GM19035 (cell line): Measurements from ENCODE around the gene CCNJL.

Experiments
- ATAC-seq: cut with Tn5 transposase; IDR thresholded peaks from one replicate; pipeline ENCODE4 v1.9.1; 2021; ENCODE audit not compliant: unreplicated experiment

CCNJL gene

DNA sequence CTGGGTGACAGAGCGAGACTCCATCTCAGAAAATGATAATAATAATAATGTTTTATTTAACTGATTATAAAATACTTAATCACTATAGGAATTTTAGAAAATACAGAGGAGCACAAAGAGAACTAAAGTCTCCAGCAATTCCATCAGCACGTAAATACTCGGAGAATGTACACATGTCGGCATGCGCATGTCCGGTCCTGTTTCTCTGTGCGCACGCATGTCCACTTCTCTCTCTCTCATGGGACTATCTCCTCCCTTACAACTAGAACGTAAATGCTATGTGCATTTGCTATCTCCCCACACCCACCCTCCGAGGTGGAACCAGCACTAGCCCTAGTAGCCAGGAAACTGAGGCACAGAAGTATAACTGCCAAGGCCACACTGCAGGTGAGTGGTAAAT, 19.0 kb downstream of the CCNJL start:
- no peak for ATAC-seq

DNA sequence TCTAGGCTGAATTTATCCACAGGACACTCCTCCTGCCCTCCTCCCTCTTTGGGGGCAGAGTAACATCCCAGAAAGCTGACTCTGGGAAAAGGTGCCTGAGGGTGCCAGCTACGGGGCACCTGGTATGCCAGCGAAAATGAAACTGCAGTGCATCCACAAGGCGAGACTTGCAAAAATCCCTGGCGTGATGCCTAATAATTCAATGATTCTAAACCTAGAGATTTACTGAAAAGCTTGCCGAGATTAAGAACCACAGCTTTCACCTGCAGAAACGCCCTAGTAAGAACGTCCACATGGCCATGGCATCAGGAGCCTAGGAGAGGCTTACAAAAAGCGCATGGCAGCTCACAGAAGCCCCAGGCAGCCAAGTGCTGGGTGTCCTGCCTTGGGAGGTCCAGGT, 20.9 kb downstream of the CCNJL start:
- ATAC-seq, result no peak

- no peak for ATAC-seq
Observed at GRCh38 chr5:160290751-160291150, 21.6 kb downstream of the CCNJL start.

DNA sequence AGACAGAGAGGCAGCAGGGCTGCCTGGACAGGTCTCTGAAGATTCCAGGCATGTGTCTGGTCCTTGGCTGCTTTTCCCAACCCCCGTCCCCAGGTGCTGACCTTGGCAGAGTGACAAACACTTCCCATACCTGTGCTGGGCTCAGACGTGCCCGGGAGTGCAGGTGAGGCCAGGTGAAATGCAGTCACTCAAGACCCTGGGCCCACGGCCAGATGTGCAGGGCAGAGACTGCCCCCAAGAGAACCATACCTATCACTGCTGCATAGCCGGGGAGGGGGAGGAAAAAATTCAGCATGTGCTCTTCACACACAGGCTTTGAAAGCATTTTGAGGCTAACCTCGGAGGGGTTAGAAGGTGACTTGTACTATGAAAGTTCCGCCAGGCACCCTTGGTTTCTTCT, 22.6 kb downstream of the CCNJL start:
- ATAC-seq, result no peak

- ATAC-seq, result no peak
Observed at GRCh38 chr5:160289356-160289651, 23.1 kb downstream of the CCNJL start.

- ATAC-seq, result no peak
Observed at GRCh38 chr5:160287378-160288051, 24.8 kb downstream of the CCNJL start.

DNA sequence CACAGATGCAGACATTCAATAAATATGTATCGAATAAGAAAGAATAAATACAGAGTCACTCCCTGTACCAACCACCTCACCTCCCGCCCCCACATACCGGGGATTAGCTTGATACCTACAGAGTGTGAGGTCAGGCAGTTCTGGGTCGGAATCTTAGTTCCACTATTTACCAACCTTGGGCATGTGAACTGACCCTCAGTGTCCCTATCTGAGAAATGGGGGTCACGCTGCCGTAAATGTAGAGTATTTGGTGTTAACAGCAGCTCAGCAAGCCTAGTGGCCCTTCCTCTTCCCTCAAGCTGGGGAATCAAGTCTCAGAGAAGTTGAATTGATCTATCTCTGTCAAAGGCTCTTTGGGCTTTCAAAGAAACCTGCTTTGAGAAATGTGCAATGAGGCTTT, 25.4 kb downstream of the CCNJL start:
- no peak for ATAC-seq

DNA sequence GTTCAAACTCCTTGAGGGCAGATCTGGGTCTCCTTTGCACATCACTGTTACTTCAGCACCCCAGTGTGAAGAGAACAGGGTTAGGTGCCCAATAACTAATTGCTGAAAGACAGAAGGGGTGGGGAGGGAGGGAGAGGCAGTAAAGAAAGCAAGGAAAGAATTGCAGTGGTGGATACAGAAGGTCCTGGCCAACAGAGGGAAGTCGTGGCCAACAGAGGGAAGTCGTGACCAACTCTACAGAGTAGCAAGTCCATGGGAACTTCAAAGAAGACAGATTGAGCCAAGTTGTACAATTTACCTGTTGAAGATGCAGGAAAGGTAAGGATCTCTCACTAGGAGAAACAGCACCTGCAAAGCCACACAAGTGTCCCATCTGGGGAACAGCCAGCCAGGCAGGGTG, 27.0 kb downstream of the CCNJL start:
- no peak for ATAC-seq

DNA sequence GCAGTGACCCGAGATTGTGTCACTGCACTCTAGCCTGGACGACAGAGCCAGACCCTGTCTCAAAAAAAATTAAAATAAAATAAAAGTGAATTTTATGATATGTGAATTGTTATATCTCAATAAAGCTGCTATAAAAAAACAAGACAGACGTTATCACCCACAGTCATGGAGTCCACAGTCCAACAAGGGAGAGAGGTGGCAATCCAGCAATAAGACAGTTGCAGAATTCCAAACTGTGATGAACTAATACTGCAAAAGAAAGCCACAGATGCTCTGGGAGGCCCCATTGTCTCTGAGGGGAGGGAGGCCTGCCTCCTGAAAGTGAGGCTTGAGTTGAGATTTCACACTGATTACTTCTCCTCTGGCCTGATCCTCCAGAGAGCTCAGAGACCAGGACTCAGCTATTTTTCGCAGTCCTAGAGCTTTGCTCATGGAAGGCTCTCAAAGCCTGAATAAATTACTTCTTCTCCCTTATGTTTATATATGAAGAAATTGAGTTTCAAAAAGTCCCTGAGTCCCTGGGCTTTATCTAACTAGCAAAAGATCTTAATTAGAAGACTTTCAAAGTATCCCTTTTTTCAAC, 28.0 kb downstream of the CCNJL start:
- ATAC-seq, result no peak

GRCh38 chr5:160281275-160281674, 31.1 kb downstream of the CCNJL start:
- no peak for ATAC-seq

GRCh38 chr5:160280384-160281095, 31.8 kb downstream of the CCNJL start:
- no peak for ATAC-seq

DNA sequence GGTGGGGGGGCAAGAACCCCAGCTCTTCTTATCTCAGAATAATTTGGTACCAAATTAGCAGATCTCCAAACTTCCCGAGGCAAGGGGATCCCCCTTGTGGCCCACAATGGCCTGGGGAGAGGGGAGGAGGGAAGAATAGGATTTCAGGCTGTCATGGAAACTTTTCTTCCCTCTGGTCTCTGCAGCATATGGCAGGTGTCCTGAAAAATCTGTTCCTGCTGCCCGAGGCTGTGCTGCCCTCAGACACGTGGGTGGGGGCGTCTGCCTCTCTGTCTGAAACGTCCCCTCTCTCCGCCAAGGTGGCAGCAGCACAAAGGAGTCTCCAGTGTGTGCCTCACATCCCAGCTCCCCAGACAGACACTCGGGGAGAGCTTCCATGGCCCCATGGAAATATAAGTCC, 34.0 kb downstream of the CCNJL start:
- no peak for ATAC-seq

DNA sequence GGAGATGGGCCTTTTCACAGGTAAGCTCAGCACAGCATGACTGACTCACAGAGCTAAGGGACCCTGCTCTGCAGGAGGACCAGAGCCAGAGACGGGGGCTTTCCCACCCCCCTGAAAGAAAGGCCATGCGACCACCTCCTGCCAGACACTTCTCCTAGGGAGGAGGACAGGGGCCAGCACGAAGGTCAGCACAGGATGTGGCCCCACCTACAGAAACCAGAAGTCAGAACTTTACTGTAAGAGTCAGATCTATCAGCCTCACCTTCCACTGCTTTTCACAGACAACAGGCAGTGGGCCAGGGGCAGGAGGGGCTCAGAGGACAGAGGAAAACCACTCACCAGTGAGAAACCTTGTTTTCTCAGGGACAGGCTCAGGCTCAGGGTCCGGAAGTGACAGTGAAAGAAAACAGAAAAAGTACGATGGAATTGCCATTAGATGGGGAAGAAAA, 37.9 kb downstream of the CCNJL start:
- no peak for ATAC-seq

DNA sequence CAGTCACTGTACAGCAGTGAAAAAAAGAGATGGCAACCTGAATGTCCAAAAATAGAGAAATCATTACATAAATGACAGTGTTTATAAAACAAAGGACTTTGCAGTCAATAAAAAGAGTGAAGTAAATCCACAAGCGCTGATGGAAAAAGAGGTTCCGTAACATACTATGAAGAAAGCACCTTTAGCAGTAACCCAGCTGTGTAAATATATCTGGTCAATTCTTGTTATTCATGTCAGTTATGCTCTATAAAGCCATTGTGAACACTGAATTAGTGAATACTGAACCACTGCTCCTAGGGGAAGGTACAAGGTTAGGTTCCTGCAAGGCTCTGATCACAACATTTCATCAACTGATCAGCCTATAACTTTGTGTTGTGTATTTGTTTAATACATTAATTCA, 39.5 kb downstream of the CCNJL start:
- ATAC-seq, result no peak

DNA sequence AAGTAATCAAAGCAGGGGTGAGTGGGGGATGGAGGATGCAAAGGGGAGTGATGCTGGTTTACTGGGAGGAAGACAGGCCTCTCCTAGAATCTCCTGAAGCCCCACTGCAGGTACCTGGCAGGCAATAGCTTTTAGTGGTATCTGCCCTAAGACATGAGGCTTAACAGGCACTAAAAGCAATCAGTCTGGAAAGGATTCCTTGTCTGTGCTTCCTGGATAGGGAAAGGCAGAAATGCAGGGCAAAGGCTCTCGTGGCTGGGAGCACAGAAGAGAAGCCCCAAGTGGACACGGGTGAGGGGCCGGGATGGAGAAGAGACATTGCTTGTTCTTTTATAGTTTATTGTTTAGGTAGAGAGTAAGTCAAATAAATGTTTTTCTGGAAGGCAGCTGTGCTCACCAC, 40.1 kb downstream of the CCNJL start:
- ATAC-seq, result no peak

- ATAC-seq, result no peak
Observed at GRCh38 chr5:160271836-160272235, 40.5 kb downstream of the CCNJL start.

DNA sequence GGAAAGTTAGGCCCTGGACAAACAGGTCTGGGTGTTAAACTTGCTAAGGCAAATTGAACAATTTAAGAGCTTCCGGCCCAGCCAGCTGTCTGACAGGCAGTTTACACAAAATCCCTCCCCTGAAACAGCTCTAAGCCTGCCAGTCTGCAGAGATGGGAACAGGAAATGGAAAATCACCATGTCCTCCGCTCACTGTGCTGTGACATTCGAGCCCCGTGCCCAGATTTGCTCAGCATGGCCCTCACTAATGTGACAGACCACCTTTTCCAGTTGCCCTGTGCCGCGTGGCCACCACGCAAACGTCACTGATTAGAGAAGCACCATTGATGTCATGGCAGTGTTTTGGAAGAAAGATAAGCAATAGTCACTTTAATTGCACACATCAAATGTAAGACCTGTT, 41.0 kb downstream of the CCNJL start:
- no peak for ATAC-seq

GRCh38 chr5:160270704-160271103, 41.7 kb downstream of the CCNJL start:
- no peak for ATAC-seq

DNA sequence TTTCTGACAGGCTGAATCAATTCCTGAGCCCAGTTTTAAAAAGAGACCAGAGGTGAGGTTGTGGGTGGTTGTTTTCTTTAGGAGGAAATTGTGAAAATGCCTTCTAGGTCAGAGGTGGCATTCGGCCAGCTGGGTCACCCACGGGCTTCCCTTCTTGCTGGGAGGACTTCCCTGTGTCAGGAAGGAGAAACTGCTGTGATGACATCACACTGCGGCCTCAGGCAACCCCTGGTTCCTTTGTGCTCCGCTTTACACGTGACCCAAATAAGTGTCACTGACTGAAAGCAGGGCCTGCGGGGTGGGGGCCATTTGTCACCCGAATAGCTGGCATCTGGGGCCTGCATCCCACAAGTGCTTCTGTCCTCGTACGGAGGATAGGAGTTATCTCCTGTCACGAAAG, 43.3 kb downstream of the CCNJL start:
- ATAC-seq, result no peak

DNA sequence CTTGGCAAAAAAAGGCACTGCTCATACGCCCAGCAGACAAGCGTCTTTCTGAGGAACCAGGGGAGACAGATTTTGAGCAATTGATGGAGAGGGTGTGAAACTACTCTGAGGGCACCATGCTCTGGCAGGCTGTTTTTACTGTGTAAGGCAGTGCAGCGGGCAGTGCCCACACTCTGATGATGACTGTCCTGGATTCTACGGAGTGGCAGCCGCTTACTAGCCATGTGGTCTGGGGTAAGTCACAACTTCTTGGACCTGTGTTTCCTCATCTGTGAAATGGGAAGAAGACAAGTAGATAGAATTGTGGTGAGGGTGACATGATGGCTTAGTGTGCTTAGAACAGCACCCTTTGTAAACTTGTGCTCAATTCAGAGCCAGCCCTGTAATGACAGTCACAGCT, 44.2 kb downstream of the CCNJL start:
- no peak for ATAC-seq

GRCh38 chr5:160266752-160267345, 45.5 kb downstream of the CCNJL start:
- ATAC-seq, result no peak

DNA sequence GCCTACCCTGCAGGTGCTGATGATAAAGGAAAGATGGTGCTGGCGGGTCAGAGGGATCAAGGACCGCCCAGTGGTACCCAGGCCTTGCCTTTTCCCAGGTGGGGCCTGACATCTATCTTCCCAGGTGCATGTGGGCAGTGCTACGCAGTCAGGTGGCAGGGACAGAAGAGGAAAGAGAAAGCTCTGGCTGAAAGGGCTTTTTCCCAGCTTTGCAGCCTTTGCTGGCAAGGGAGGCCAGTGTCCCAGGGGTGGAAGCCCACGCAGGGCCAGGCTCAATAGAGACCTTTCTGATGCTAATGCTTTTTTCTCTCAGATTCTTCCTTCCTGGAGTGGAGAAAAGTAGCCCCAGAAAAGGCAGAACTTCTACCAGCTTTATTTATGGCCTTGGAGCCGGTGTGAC, 46.3 kb downstream of the CCNJL start:
- ATAC-seq, result no peak
